ENCODE data around the gene RBFOX1. TPM values are rescaled to one million over a fixed set of nuclear protein-coding genes. Genes with fewer than 3 reads are reported as not detected.

RBFOX1 gene
- total RNA-seq, 2 donors from 2014 or later = 30.4 to 33.0 TPM

GRCh38 chr16:7374614-7375174 is 42.0 kb downstream of the RBFOX1 start:
- Histone ChIP-seq H3K4me1 (peaks cover 0 to 32% of the 10 kb centered on the region in 2 donors), H3K27ac (peak overlapping the region in 1 of 2 donors; percentile 88), H3K9me3 (no peaks in the 10 kb centered on the region), H3K27me3 (no peaks in the 10 kb centered on the region), H3K4me3 (no peak overlapping the region), H3K36me3 (no peaks in the 10 kb centered on the region)
- no peak for DNase-seq (ENCODE audit: low spot score)
- TF ChIP-seq CTCF (IDR thresholded peaks at IDR 0.05) = no peak

GRCh38 chr16:7376227-7376626 is 43.6 kb downstream of the RBFOX1 start:
- no peak overlapping the region for H3K4me3 ChIP-seq
- no peaks in the 10 kb centered on the region for H3K9me3 ChIP-seq
- H3K27ac ChIP-seq = peak overlapping the region in 1 of 2 donors; percentile 88
- no peaks in the 10 kb centered on the region for H3K27me3 ChIP-seq
- TF ChIP-seq CTCF (IDR thresholded peaks at IDR 0.05) = no peak
- no peak for DNase-seq (ENCODE audit: low spot score)
- peaks cover 0 to 35% of the 10 kb centered on the region in 2 donors for H3K4me1 ChIP-seq
- H3K36me3 ChIP-seq = no peaks in the 10 kb centered on the region

- H3K4me1 ChIP-seq = peaks cover 0 to 35% of the 10 kb centered on the region in 2 donors
Measured at GRCh38 chr16:7377231-7377630, 44.6 kb downstream of the RBFOX1 start.

GRCh38 chr16:7378024-7378695 is 45.5 kb downstream of the RBFOX1 start:
- Histone ChIP-seq H3K4me1 (peaks cover 0 to 35% of the 10 kb centered on the region in 2 donors), H3K9me3 (no peaks in the 10 kb centered on the region), H3K27ac (peak overlapping the region; percentile 18 to 88), H3K36me3 (no peaks in the 10 kb centered on the region), H3K27me3 (no peaks in the 10 kb centered on the region), H3K4me3 (no peak overlapping the region)
- no peak for TF ChIP-seq CTCF (IDR thresholded peaks at IDR 0.05)
- no peak for DNase-seq (ENCODE audit: low spot score)

More at GRCh38 chr16:7377231-7377630, 44.6 kb downstream of the RBFOX1 start:
- Histone ChIP-seq H3K27ac (peak overlapping the region in 1 of 2 donors; percentile 88), H3K27me3 (no peaks in the 10 kb centered on the region), H3K9me3 (no peaks in the 10 kb centered on the region), H3K36me3 (no peaks in the 10 kb centered on the region), H3K4me3 (no peak overlapping the region)
- no peak for TF ChIP-seq CTCF (IDR thresholded peaks at IDR 0.05)
- DNase-seq (ENCODE audit: low spot score) = no peak

GRCh38 chr16:7380441-7380840 is 47.8 kb downstream of the RBFOX1 start:
- Histone ChIP-seq H3K4me3 (no peak overlapping the region), H3K4me1 (peaks cover 0 to 18% of the 10 kb centered on the region in 2 donors), H3K27ac (peak overlapping the region in 1 of 2 donors; percentile 2), H3K36me3 (no peaks in the 10 kb centered on the region), H3K9me3 (no peaks in the 10 kb centered on the region), H3K27me3 (no peaks in the 10 kb centered on the region)
- no peak for DNase-seq (ENCODE audit: low spot score)
- no peak for TF ChIP-seq CTCF (IDR thresholded peaks at IDR 0.05)

Measured in right atrium auricular region (tissue), 2 donors.